CD4-positive, alpha-beta T cell treated with Interleukin-6 for 4 hours (primary cell): ENCODE measurements around the gene EMC1.

Source experiments
- DNase-seq: peaks from one replicate; pipeline ENCODE4 v3.0.0-alpha.2; 2020; ENCODE audit warnings: mixed read lengths

EMC1 gene

DNA sequence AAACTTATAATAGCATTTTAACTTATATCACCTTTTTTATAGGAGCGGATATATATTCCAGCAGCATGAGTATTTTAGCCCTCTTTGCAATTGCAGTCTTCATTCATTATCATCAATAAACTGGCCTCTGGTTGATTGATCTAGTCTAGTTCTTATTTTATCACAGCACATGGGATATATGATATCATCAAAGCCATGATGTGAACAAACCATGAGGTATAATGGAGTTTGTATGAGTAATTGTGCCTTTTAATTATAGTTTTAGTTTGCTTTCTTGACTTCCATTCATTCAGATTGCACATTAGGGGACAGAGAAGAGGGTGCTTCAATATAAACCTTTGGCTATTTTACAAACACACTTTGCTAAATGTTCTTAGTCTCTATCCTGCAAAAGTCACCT, 37.7 kb downstream of the EMC1 start:
- DNase-seq = no peak

DNA sequence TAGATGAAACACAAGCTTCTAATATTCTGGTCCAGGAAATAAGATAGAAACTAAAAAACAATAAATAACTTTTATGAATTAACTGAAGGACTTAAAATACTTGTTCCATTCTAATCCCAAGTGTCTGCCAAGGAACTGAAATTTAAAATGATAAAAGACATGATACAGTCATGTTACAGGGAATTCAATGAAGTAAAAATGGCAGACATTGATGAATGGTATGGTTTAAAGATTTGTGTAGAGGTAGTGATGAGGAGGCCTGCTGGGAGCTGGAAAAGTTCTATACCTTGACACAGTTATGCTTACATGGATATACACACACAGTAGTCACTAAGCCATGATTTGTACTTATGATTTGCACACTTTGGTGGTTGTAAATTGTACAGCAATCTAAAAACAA, 39.2 kb downstream of the EMC1 start:
- DNase-seq = no peak

GRCh38 chr1:19210772-19211549, 40.4 kb downstream of the EMC1 start:
- DNase-seq = no peak

DNA sequence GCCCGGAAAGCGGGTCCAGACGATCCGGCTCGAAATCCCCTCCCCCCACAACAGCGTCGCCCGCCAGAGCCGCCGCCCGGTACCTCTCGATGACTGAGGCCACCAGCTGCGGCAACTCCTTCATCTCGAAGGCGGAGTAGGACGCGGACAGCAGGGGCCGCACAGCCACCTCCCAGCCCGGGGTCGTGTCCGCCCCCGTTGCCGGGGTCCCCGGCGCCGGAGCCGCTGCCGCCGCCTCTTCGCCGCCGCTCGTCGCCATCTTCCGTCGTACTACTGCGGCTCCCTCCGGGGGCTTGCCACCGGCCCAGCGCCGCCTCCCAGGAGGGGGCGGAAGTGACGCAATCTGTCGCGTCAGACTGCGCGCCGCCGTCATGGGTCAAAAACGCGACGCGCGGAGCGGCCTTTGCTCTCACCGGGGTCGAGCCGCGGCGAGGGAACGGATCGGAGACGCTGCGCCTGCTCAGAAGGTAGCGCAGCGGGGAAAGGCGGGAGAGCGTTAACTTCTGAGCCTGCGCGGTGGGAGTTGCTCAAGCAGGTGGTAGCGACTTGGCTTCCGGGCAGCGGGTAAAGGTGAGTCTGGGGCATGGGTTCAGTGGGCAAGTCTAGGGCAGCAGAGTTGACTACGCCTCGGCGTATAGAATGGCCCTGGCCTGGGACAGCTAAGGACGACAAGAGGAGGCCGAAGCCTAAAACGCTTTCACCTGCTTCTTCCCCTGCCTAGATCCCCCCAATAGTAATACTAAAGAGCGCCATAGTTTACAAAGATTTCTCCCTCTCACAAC, 41.1 kb downstream of the EMC1 start, which contains the start of gene UBR4:
UBR4 (minus strand) TSS at position 277 of the 782 bp plus-strand sequence; CDS start at position 259, 18 bp downstream.
- DNase-seq = peak; percentile 96

DNA sequence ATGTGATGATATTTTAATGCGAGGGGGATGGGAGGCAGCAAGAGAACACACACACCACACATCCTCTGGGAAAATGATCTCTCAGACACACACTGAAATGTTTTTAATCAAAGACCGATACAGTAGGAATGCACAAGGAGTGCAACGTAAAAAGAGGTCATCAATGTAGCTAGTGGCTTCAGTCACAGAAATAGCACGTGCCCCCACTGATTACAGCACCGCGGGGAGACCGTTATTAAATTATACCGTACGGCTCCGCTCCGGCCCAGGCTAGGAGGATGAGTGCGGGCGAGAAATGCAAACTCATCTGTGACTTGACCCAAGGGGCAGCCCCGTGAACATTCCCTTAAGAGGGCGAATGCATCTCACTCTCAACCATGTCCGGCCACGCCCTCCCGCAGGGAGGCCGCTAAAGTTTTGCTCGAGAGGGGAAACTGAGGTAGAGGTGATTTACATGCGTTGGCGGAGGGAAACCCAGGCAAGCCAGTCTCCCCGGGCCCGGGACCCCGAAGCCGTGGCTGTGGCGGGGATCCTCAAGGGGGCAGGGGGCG, 41.8 kb downstream of the EMC1 start:
- no peak for DNase-seq

DNA sequence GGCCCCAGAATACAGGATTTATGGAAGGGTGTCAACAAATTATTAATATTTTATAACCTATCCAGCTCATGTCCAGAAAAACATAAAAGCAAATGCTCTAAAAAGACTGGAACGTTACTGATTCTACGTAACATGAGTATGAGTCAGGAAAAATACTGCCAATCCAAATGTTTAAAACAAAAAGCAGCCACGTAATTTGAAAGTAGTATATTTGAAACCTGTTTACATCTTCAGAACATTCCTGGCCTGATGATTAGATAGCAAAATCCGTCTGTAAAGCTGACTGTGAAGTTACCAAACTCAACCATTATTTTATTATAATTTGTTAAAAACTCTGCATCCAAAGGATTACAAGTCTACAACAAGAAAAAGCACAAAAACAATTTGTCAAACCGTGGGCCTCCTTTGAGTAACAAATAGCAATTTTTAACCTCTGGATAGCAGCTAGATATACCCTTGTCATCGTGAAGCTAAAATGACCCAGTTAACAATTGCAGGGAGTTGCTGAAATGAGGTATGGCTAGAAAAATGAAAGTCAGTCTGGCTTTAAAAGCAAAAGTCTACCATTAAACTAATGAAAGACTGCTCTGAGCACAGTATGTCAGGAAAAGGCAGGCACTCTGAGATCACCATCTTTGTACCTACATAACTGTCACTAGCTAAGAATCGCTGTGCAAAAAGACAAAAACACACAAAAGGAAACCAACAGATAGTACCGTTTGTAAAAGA, 42.5 kb downstream of the EMC1 start:
- DNase-seq = no peak

GRCh38 chr1:19206947-19207346, 44.4 kb downstream of the EMC1 start:
- DNase-seq = no peak

GRCh38 chr1:19205845-19206244, 45.5 kb downstream of the EMC1 start:
- DNase-seq = no peak

DNA sequence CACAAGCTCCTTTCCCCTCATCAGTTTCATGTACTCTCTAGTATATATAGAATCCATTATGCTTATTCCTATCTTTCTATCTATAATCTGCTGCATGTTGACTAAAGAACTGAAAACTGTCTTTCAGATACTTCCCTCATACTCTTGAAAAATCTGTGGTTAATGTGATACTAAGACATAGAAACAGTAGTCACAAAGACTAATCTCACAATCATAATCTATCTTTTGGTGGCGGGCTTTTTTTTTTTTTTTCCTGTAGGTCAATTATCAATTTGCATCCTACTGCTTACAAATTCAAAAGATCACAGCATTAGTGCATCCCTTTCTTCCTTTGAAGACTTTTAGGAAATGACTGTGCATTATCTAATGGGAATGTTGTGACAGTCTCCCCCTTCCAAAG, 45.9 kb downstream of the EMC1 start:
- no peak for DNase-seq

DNA sequence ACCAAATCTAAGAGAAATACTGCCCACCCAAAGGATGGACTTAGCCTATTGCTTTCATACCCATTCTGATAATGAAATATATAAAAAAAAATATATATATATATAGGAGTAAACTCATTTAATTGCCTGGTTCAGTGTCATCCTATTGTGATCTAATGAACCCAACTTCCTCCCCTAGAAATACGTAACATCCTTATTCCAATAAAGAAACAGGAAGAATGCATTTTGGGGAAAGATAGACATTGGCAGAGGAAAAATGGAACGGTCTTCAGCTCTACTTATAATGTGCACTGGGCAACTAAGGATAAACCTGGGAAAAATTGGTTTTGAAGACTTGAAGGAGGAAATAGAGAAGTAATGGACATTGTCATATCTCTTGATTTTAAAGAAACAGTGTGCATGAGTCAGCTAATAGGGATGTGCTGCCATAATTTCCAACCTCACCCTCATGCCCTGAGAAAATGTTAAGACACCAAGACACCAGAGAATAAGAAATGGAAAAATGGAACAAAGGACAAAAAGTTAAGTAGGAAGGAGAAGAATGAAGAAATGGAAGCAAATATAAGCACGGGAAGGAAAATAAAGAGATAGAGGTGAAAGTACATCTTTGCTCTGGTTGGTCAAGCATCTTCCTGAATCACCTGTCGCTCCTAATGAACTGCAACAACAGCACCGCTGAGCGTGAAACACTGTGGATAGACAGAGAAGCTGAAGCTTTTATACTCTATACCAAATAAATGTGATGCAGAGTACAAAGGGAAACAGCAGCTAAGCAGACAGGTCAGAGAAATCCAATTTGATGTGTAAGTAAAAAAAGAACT, 46.7 kb downstream of the EMC1 start:
- DNase-seq = no peak

- DNase-seq = no peak
Observed at GRCh38 chr1:19203440-19203839, 47.9 kb downstream of the EMC1 start.

DNA sequence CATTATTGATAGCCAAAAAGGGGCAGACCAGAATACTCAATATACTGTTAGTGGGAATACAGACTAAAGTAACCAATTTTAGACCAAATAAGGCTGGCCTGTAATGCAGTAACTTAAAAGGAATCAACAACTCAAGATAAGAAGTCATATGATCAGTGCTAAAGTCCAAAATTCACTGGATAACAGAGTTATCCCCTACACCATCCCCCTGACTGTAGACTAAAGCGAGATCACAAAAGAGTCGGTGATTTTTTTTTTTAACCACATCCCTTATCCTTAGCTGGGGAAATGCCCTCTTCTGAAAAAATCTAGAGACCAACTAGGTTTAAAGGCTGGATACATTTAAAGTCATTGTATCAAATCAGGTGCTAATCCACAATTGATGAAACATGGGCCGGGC, 48.9 kb downstream of the EMC1 start:
- no peak for DNase-seq

- DNase-seq = no peak
Observed at GRCh38 chr1:19199969-19200604, 51.2 kb downstream of the EMC1 start.

- DNase-seq = no peak
Observed at GRCh38 chr1:19199329-19199968, 51.9 kb downstream of the EMC1 start.

GRCh38 chr1:19198820-19199219, 52.5 kb downstream of the EMC1 start:
- DNase-seq = no peak

GRCh38 chr1:19197845-19198244, 53.5 kb downstream of the EMC1 start:
- DNase-seq = no peak

GRCh38 chr1:19196331-19196730, 55.0 kb downstream of the EMC1 start:
- DNase-seq = no peak

GRCh38 chr1:19193004-19193403, 58.3 kb downstream of the EMC1 start:
- no peak for DNase-seq

DNA sequence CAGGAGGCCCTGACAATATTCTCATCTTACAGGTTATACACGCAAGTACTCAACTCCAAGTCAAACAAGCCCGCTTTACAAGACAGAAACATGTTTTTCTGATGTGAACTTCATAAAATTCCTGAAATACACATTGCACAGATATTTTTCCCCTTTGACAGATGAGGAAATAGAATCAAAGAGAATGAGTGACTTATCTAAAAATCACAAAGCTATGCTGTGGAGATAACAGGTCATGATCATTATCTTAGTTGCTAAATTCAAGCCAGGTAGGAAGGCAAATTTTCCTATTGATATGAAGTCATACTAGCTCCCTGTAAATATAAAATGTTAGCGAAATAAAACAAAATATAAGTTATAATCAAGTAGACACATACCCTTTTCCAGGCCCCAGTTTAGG, 59.5 kb downstream of the EMC1 start:
- no peak for DNase-seq

- DNase-seq = no peak
Observed at GRCh38 chr1:19190468-19190867, 60.9 kb downstream of the EMC1 start.

- DNase-seq = no peak
Observed at GRCh38 chr1:19189270-19189669, 62.1 kb downstream of the EMC1 start.
